ENCODE data around the gene GPR137B.
"Not testable (repeated sequence)": the region's sequence is repeated elsewhere in the genome, so short reads cannot be mapped to it uniquely, and the experiment has no call there.

GPR137B gene

GRCh38 chr1:236161230-236161629 lies 18.9 kb downstream of the GPR137B start:
- DNase-seq (ENCODE audit: low spot score), result no peak

GRCh38 chr1:236161755-236162154 lies 19.4 kb downstream of the GPR137B start:
- DNase-seq (ENCODE audit: low spot score), result not testable (repeated sequence)

GRCh38 chr1:236163463-236164153 lies 21.3 kb downstream of the GPR137B start:
- DNase-seq (ENCODE audit: low spot score), result no peak

- DNase-seq (ENCODE audit: low spot score), result no peak
Observed at GRCh38 chr1:236164273-236164672, 21.9 kb downstream of the GPR137B start.

- DNase-seq (ENCODE audit: low spot score), result no peak
Observed at GRCh38 chr1:236165238-236165981, 23.1 kb downstream of the GPR137B start.

- DNase-seq (ENCODE audit: low spot score), result no peak
Observed at GRCh38 chr1:236166041-236166440, 23.7 kb downstream of the GPR137B start.

GRCh38 chr1:236167154-236167553 lies 24.8 kb downstream of the GPR137B start:
- no peak for DNase-seq (ENCODE audit: low spot score)

GRCh38 chr1:236167578-236167977 lies 25.2 kb downstream of the GPR137B start:
- DNase-seq (ENCODE audit: low spot score), result no peak

GRCh38 chr1:236168716-236169429 lies 26.5 kb downstream of the GPR137B start:
- DNase-seq (ENCODE audit: low spot score), result no peak

GRCh38 chr1:236172041-236172579 lies 29.8 kb downstream of the GPR137B start:
- DNase-seq (ENCODE audit: low spot score), result no peak

GRCh38 chr1:236173174-236173767 lies 30.9 kb downstream of the GPR137B start:
- no peak for DNase-seq (ENCODE audit: low spot score)

- no peak for DNase-seq (ENCODE audit: low spot score)
Observed at GRCh38 chr1:236175642-236176336, 33.5 kb downstream of the GPR137B start.

GRCh38 chr1:236176337-236177336 lies 34.3 kb downstream of the GPR137B start:
- DNase-seq (ENCODE audit: low spot score), result no peak

- DNase-seq (ENCODE audit: low spot score), result no peak
Observed at GRCh38 chr1:236179634-236180033, 37.3 kb downstream of the GPR137B start.

- DNase-seq (ENCODE audit: low spot score), result no peak
Observed at GRCh38 chr1:236181059-236181458, 38.7 kb downstream of the GPR137B start.

GRCh38 chr1:236185687-236186086 lies 43.3 kb downstream of the GPR137B start:
- DNase-seq (ENCODE audit: low spot score), result no peak

GRCh38 chr1:236186471-236186870 lies 44.1 kb downstream of the GPR137B start:
- DNase-seq (ENCODE audit: low spot score), result not testable (repeated sequence)

GRCh38 chr1:236188084-236188483 lies 45.7 kb downstream of the GPR137B start:
- not testable (repeated sequence) for DNase-seq (ENCODE audit: low spot score)

GRCh38 chr1:236193184-236193583 lies 50.8 kb downstream of the GPR137B start:
- no peak for DNase-seq (ENCODE audit: low spot score)

GRCh38 chr1:236200925-236201324 lies 58.6 kb downstream of the GPR137B start:
- no peak for DNase-seq (ENCODE audit: low spot score)
